Activated B cell treated with CpG ODN at 0.5 μM for 24 hours (primary cell): ENCODE results near the gene NLRC5. TPM values are rescaled to one million over a fixed set of nuclear protein-coding genes. Genes with fewer than 3 reads are reported as not detected.
A peak's percentile ranks its signal among the peaks of the same experiment; 100 is the strongest.

Source experiments
- ATAC-seq: fragments of 200-7000 bp; cut with Tn5 transposase; one replicate; pipeline ENCODE4 v1.10.0; 2021; ENCODE audit warnings: low read depth, mild to moderate bottlenecking, moderate library complexity
- CTCF ChIA-PET: fragments of 350-600 bp; sonication (Branson Sonifier 250); formaldehyde crosslinking; loops from one replicate; lab custom pipeline; 2021; ENCODE audit warnings: antibody characterized with exemption; lab: Charles Lee
- POLR2A ChIA-PET: fragments of 350-600 bp; sonication (Branson Sonifier 250); formaldehyde crosslinking; loops from one replicate; lab custom pipeline; 2021; ENCODE audit warnings: antibody characterized with exemption; lab: Charles Lee
- DNase-seq: peaks from one replicate; pipeline ENCODE4 v3.0.0; 2022
- H3K27ac Mint-ChIP-seq: one replicate; pipeline ENCODE4 v1.8.0; 2020; ENCODE audit warnings: mixed read lengths
- H3K27me3 Mint-ChIP-seq: one replicate; pipeline ENCODE4 v1.8.0; 2021; ENCODE audit warnings: mixed read lengths
- H3K36me3 Mint-ChIP-seq: one replicate; pipeline ENCODE4 v1.8.0; 2021; ENCODE audit warnings: low read depth, mixed read lengths
- H3K4me1 Mint-ChIP-seq: one replicate; pipeline ENCODE4 v1.8.0; 2021; ENCODE audit warnings: mixed read lengths
- H3K4me3 Mint-ChIP-seq: one replicate; pipeline ENCODE4 v1.8.0; 2020; ENCODE audit warnings: mild to moderate bottlenecking, mixed read lengths
- H3K9me3 Mint-ChIP-seq: one replicate; pipeline ENCODE4 v1.8.0; 2020; ENCODE audit warnings: mixed read lengths
- intact Hi-C: fragments of 100-400 bp; cut with micrococcal nuclease; formaldehyde crosslinking; loops from one replicate; pipeline ENCODE4 v1.15.1; 2024
- total RNA-seq: library from RNA; stranded (reverse); gene quantifications from 2 replicates; pipeline ENCODE4 v1.2.3, GENCODE V29; 2022
- TF ChIP-seq, protein P1 (sequence below): fragments of 200-600 bp; IDR thresholded peaks from one replicate; pipeline ENCODE4 v1.8.0; 2022; ENCODE audit warnings: antibody characterized with exemption, mild to moderate bottlenecking

NLRC5 gene
- total RNA-seq, 1 donor from 2014 or later: 372 TPM

DNA sequence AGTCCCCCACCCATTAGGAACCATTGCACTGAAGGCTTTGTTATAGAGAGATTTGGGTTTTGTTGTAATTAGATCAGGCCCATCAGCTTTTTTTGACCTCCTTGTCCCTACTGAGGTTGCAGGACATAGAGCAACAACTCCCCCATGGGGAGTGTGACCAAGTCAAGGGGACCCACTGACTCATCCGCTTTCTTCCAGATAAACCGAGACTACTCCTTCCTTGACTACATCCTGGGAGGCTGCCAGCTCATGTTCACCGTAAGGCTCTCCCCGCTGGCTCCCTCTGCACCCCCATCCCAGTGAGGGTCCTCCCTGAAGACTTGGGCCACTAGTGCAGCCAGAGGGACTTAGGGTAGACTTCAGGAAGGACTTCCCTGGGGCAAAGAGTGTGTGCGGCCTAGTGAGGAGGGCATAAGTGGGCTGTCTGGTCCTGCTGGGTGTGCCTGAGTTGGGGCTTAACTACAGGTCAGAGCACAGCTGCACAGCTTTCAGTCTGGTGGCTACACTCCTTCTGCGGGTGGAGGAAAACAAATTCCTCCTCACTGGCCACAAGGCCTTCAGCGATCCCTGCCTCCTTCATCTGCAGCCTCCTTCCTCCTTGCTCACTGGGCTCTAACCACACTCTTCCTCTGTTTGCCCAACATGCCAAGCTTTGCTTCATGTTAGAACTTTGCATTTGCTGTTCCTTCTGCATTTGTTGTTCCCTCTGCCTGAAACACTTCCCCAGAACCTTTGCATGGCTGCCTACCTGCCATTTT lies 134.0 kb downstream of the NLRC5 start:
- ATAC-seq (no peak), DNase-seq (no peak)
- Mint-ChIP-seq H3K9me3 (no peaks in the 10 kb centered on the region), H3K36me3 (no peaks in the 10 kb centered on the region), H3K4me3 (no peak overlapping the region), H3K27me3 (no peaks in the 10 kb centered on the region), H3K4me1 (peaks cover 6% of the 10 kb centered on the region), H3K27ac (no peak overlapping the region)
- TF ChIP-seq, protein P1, sequence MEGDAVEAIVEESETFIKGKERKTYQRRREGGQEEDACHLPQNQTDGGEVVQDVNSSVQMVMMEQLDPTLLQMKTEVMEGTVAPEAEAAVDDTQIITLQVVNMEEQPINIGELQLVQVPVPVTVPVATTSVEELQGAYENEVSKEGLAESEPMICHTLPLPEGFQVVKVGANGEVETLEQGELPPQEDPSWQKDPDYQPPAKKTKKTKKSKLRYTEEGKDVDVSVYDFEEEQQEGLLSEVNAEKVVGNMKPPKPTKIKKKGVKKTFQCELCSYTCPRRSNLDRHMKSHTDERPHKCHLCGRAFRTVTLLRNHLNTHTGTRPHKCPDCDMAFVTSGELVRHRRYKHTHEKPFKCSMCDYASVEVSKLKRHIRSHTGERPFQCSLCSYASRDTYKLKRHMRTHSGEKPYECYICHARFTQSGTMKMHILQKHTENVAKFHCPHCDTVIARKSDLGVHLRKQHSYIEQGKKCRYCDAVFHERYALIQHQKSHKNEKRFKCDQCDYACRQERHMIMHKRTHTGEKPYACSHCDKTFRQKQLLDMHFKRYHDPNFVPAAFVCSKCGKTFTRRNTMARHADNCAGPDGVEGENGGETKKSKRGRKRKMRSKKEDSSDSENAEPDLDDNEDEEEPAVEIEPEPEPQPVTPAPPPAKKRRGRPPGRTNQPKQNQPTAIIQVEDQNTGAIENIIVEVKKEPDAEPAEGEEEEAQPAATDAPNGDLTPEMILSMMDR: no peak
- intact Hi-C loops: no loop called here
- CTCF ChIA-PET: no interaction called here
- POLR2A ChIA-PET: no interaction called here

DNA sequence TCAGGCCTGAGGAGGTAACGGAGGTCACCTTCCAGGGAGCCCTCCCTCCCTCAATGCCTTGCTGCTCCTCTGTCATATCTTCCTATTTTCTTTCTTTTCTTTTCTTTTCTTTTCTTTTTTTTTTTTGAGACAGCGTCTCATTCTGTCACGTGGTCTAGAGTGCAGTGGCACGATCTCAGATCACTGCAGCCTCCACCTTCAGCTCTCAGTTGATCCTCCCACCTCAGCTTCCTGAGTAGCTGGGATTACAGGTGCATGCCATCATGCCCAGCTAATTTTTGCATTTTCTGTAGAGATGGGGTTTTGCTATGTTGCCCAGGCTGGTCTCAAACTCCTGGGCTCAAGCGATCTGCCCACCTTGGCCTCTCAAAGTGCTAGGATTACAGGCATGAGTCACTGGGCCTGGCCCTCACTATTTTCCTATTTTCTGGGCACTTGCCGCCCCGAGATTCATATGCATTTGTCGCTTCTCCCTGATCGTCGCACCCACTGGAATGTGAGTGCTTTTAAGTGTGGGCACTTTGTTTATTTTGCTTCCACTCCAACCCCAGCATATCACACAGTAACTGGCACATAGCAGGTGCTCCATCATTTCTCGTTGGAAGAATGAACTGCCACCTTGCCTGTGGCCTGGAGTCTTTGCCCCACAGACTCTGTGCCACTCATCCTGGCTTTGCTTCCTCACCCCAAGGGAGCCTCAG lies 134.8 kb downstream of the NLRC5 start:
- Mint-ChIP-seq H3K36me3 (no peaks in the 10 kb centered on the region), H3K27me3 (no peaks in the 10 kb centered on the region), H3K4me1 (peaks cover 13% of the 10 kb centered on the region), H3K27ac (no peak overlapping the region), H3K9me3 (no peaks in the 10 kb centered on the region), H3K4me3 (no peak overlapping the region)
- ATAC-seq: no peak
- DNase-seq: no peak
- POLR2A ChIA-PET: no interaction called here
- CTCF ChIA-PET: no interaction called here
- TF ChIP-seq, protein P1: no peak
- intact Hi-C loops: no loop called here

DNA sequence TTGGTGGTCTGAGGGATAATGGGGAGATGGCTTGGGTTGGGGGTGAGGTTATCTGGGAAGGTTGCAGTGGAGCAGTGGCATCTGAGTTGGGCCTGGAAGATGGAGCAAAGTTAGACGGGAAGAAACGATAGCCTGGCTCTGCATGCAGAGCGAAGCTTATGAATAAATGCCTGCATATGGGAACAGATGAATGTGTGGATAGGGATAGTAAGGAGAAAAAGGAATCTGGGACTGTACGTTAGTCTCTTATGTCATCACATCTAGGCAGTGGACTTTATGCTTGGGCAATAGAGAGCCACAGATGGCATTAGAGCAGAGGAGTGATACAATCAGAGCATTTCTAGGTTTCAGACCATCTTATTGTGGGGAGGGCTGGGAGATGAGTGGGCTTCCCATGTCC lies 136.0 kb downstream of the NLRC5 start:
- Mint-ChIP-seq H3K9me3 (no peaks in the 10 kb centered on the region), H3K36me3 (no peaks in the 10 kb centered on the region), H3K27ac (peak overlapping the region; percentile 4), H3K4me1 (peaks cover 11% of the 10 kb centered on the region), H3K4me3 (no peak overlapping the region), H3K27me3 (no peaks in the 10 kb centered on the region)
- ChIA-PET CTCF (no interaction called here), POLR2A (no interaction called here)
- intact Hi-C loops: no loop called here
- DNase-seq: no peak
- ATAC-seq: no peak
- TF ChIP-seq, protein P1: no peak

DNA sequence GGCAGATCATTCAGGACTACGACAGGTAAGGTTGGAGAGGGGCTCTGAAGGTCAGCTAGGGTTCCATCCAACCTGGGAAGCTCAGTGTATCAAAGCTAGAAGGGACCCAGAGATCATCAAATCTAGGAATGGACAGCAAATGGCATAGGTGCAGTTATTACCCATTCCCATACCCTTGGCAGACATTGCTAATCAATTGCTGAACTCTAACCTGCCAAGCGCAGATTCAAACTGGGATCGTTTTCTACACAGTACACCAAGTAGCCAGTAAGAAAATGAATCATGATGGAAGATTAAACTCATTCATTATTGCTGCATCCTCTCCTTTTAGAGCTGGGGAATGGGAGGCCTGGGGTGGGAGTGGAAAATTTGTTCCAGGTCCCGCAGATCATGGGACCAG lies 136.6 kb downstream of the NLRC5 start:
- CTCF ChIA-PET: no interaction called here
- ATAC-seq: no peak

DNA sequence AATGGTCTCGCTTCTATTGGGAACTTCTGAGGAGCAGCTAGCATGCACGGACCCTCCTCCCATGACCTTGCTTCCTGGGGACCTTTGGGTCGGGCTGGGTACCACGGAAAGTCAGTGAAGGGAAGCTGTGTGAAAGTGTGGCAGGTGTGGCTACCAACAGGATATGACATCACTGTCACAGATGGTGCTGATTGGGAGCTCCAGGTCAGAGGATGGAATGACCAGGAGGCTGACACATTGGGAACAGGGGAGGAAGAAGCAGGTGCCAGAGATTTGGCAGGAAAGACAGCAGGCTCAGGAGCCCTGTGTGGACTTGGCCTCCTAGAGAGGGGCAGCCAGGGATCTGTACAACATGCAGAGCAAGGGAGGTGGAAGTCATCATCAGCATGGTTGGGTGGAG lies 137.1 kb downstream of the NLRC5 start:
- Mint-ChIP-seq H3K27me3 (no peaks in the 10 kb centered on the region), H3K4me3 (no peak overlapping the region), H3K27ac (no peak overlapping the region), H3K9me3 (no peaks in the 10 kb centered on the region), H3K36me3 (no peaks in the 10 kb centered on the region), H3K4me1 (peaks cover 16% of the 10 kb centered on the region)
- ChIA-PET POLR2A (interaction anchor here (0.6 kb wide), 1 partner anchor 675 kb away, joined by 6 read pairs; the partner anchor contains the start of genes NUDT21 and OGFOD1), CTCF (no interaction called here)
- TF ChIP-seq, protein P1: no peak
- ATAC-seq: no peak
- DNase-seq: no peak
- intact Hi-C loops: no loop called here

More for the DNA sequence above, 136.6 kb downstream of the NLRC5 start:
- POLR2A ChIA-PET: no interaction called here
- DNase-seq: no peak
- H3K27me3 Mint-ChIP-seq: no peaks in the 10 kb centered on the region
- no peaks in the 10 kb centered on the region for H3K36me3 Mint-ChIP-seq
- H3K4me3 Mint-ChIP-seq: no peak overlapping the region
- intact Hi-C loops: no loop called here
- H3K9me3 Mint-ChIP-seq: no peaks in the 10 kb centered on the region
- TF ChIP-seq, protein P1: no peak
- peaks cover 16% of the 10 kb centered on the region for H3K4me1 Mint-ChIP-seq
- no peak overlapping the region for H3K27ac Mint-ChIP-seq
